Mesenteric fat pad (tissue), 1 donor: ENCODE results near the gene CELF6. TPM values are rescaled to one million over a fixed set of nuclear protein-coding genes. Genes with fewer than 3 reads are reported as not detected.
"Not testable (repeated sequence)": the region's sequence is repeated elsewhere in the genome, so short reads cannot be mapped to it uniquely, and the experiment has no call there.

ENCODE experiments used
- DNase-seq: peaks from one replicate; pipeline ENCODE4 v3.0.0-alpha.2; 2020; ENCODE audit warnings: low spot score
- total RNA-seq: library from RNA; stranded (reverse); fragmentation: NEBNext Ultra II Directional; extraction: Animal tissue kit (Norgen Biotek cat#: 25700); gene quantifications from one replicate; pipeline ENCODE4 v1.2.1, GENCODE V29; 2021
- donor health status: DM: yes; HTN: yes; CAD: no.

Gene CELF6
- total RNA-seq, 1 donor from 2014 or later, result 1.6 TPM

DNA sequence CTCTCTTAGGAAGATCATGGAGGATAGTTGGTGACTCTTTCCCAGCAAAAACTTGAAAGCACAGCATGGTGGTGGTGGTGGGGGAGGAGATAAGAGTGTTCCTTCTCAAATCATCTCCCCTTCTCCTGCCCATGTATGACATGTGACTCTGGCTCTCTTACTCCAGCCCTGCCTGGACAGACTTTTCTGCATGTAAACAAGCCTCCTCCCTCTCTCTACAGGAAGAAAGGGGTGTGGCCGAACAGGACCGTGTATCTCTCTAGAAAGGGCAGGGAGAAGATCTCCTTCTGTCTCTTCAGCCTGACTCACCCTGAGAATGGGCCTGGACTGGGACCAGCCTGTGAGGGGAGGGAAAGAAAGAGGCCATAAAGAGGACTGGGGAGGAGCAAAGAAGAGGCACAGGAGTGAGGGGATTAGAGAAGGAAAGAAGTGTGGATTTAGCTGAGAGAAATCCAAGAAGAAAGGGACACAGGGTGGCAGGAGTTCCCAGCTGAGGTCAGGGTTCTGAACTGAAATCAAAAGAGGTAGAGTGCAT, 1.5 kb downstream of the CELF6 start:
- DNase-seq, result no peak

DNA sequence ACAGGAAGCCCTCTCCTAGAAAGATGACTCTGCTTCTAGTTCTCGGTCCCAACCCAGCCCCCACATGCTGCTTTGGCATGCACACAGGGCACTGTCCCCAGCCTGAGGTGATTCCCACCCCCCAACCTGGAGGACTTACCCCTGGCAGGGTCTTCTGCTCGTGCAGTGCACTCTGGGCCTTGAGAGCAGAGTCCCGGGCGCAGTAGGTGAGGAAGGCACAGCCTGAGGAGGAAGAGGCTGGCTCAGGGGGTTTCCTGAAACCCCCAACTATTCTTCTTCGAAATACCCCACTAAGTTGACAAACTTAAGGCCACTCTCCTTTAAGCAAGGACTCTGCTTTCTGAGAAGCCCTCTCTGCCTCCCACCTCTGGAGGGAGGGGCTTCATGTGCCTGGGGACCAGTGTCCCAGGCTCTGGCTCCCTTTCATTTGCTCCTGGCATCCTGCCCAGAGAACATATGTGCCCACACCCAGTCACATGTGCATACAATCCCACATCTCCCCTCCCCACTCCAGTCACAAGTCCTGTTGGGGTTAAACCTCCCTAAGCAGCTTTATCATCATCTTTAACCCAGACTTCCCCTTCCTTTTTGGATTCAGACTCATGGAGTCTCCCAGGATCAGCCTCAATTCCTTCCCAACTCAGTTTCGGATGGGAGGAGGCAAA, 4.1 kb downstream of the CELF6 start:
- DNase-seq, result no peak

DNA sequence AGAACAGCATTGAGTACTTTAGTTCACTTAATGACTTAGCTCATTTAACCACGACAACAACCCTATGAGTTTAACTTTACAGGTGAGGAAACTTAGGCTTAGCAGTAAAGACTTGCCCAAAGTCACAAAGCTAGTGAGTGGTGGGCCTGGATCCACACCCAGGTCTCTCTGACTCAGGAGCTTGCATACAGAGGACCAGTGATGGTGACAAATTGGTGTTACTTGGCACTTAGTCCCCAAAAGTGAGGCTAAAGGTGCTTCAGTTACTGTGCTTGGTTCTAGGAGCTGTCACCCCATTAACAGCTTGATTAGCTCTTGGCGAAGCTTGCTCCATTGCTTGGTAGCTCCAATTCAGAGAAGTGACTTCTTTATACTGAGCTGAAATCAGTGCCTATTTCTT, 6.1 kb downstream of the CELF6 start:
- DNase-seq, result no peak

DNA sequence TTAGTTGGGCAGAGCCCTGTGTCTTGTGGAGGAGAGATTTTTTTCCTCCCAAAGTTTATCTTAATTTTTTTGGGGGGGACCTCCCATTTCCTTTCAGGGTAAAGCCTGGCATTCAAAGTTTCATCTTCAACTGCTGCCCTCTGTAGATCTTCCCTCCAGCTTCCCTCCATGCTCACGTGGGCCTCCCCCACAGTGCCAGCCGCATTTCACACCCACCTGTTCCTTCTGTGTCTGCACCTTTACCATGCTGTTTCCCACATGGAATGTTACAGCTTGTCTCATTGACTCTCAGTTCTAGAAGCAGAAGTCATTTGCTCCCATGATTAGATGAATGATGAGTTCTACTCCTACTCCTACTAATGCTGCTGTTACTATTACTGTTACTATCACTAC, 6.5 kb downstream of the CELF6 start:
- no peak for DNase-seq

DNA sequence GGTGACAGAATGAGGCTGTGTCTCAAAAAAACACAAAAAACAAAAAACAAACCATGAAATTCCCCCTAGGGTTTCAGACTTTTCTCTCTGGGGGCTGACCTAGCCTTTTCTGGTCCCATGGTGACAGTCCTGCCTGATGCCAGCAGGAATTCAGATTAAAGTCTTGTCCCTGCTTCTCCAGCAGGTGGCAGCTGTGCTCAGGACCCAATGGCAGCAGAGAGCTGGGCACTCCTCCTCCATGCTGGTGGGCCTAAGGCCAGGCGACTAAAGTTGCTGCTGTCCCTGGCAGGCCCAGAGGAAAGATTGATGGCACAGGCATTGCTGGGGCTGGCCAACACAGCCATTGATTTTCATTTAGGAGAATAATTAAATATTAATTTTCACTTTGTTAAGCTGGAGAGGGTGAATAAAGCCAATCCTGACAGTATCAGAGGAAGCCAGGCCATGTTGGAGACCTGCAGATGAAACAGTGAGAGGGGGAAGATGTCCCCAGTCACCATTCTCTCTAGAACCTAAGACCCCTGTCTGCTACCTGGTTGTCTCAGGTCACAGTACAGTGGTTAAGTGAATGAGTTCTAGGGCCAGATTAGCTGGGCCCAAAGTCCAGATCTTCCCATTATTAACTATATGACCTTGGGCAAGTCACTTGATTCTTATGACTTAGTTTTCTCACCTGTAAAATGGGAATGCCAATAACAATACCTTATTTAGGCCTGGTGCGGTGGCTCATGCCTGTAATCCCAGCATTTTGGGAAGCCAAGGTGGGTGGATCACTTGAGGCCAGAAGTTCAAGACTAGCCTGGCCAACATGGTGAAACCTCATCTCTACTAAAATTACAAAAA, 7.1 kb downstream of the CELF6 start:
- DNase-seq, result no peak

DNA sequence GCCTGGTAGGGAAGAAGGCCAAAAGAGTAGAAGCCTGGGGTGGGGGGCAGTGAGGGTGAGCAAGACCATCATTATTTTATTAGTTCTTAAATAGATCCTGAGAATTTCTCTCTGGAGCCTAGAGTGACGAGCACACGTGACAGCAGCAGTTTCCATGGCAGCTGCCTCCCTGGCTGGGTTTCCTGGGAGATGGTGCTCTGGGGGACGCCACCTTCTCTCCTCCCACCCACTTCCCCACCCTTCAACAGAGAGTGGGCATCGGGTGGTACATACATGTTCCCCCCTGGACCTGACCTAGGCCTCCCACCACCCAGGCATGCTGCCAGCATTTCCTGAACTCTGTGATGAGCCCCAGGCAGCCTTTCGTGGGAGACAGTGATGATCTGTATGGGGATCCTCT, 12.9 kb downstream of the CELF6 start:
- no peak for DNase-seq

DNA sequence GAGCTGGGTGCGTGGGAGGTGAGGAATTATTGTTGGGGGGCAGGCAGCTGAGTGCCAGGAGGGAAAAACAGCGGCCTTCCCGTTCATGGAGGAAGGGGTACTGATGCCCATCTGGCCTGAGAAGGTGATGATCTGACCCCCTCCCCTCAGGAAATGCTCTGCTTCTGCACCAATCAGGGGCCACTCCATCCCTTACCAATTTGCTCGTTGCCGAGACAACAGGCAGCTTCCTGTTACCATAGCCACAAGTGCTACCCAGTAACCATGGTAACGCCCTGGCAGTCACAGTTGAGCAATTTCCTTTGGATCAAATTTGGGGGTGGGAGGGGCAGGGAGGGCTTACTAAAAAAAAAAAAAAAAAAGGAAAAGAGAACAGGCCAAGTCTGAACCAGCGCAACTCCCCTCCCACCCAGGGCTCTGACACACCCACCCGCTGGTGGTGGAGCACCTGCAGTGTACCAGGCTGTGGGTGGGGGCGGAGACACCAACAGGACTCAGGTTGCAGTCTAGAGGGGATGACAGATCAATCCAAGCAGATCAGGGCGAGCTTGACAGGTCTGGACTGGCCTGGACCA, 13.7 kb downstream of the CELF6 start:
- DNase-seq, result no peak

DNA sequence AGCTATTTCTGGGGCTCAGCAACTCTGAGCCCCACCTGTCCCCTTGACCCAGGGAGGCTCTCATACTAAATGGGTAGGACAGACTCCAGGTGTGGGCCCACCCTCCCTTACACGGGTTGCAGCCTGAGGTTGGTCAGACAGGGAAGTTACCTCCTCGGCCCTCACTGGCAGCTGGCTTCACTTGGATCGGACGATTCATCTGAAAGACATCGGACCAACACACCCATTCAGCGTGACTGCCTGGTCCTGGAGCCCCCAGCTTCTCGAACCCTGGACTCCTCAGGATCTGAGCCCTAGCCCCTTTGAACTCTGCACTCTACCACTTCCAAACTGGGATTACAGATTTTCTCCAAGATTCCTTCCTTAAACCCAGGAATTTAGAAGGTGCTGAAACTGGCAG, 15.4 kb downstream of the CELF6 start:
- DNase-seq, result no peak

DNA sequence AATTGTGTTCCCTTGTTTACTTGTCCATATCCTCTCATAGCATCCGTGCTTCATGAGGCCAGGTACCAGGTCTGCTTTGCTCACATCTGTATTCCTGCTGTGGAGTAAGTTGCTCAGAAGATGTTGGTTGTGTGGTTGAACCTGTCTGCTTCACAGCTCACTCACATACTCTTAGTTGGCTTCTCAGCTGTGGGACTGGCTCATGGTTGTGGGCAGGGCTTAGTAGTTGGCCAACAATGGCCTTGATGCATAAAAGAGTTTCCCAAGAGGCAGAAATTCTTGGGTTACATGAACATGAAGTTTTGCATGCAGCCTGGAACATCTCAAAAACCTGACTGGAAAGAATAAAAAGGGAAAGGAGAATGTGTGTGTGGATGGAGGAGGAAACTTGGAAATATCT, 17.0 kb downstream of the CELF6 start:
- DNase-seq, result no peak

DNA sequence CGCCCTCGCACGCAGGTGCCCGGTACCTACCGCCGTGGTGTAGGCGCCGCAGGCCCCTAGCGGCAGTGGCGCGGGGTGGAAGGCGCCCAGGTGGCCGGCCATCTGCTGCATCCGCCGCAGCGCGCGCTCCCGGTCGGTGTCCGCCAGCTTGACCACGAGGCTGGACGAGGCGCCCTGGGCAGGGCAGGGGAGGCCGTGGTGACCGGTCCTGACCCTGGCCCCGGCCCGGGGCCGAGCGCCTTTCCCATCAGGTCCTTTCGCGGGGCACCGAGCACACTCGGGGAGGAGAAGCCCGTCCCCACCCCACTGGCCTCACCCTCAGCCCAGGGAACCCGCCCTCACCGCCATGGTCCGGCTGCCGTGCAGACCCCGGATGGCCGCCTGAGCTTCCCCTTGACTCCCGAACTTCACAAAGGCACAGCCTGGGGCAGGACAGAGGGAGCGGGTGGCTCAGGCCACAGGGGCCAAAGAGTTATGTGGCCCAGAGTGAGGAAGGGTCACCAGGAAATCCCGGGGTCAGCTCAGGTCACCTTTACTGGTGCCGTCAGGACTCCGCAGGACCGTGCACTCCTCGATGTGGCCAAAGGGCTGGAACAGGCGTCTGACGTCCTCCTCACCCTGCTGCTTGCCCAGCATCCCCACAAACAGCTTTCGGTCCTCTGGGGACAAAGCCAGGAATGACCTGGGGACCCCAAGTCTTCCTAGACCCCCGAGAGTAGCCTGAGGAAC, 30.2 kb downstream of the CELF6 start:
- no peak for DNase-seq

DNA sequence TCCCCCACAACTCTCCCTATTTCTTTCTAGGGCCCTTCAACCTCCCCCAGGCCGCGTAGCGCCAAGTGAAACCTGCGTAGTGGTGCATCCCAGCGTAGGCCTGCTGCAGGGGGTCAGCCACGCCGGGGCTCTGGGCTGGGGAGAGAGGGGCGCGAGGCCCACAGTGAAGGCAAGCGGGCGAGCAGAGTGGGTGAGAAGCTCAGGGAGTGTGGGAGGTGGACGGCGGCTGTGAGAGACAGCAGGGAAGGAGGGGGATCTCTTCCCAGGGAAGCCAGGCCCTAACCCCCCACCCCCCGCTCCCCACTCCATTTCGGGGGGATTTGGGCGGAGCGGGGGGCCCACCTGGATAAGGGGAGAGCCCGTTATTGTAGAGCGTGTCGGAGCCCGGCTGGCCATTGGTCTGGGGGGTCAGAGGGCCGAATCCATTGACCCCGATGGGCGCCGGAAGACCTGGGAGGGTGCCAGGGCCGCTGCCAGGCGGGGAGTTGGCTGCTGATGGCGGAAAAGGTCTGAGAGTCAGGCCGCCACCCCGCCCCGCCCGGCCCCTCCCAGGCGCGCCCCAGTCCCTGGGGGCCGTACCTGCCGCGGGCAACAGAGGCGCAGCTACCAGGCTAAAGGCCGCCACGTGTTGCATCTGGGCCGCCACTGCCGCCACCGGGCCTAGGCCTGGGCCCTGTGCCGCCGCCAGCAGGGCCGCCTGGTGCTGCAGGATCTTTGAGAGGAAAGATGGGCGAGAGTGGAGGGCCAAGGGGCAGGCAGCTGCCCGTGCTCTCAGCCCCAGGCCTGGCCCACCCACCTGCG, 31.0 kb downstream of the CELF6 start:
- no peak for DNase-seq

DNA sequence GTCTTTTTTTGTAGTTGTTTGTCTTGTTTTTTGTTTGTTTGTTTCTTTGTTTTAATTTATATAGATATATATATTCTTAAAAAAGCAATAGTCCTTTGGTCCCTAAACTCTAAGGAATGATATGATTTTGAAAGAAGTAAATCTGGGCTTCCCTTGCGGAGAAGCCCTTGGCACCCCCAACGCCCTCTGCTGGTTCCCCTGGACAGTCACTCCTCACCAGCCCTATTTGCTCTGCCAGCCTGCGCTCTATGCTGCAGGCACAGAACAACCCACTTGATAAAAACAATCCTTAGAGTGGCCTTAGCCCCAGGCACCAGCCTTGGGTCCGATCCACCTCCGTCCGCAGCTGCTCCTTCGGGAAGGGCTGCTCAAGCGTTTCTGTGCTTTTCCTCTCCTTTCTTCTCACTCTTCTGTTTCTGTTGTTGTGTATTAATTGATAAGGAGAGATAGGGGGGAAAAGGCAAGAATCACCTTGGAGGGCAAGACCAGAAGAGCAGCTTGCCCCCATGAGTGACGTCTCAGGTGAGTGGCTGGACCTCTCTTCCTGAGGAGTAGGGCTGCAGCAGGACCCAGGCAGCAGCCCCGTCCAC, 33.9 kb downstream of the CELF6 start:
- DNase-seq, result no peak

DNA sequence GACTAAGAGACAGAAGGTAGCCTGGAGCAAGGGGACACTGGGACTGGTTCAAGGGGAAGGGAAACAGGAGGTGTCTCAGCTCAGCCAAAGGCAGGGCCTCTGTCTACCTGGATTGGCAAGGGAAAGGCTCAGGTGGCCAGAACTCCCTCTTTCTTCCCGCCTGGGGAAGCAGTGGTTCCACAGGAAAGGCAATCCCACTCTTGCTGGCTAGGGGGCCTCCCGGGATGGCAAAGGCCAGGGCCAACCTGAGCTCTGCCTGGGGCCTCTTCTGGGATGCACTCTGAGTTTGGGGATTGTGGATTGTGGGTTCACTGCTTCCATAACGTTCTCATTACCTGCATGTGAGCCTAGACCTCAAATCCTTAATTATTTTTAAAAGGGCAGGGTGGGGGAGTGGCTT, 34.6 kb downstream of the CELF6 start:
- no peak for DNase-seq

DNA sequence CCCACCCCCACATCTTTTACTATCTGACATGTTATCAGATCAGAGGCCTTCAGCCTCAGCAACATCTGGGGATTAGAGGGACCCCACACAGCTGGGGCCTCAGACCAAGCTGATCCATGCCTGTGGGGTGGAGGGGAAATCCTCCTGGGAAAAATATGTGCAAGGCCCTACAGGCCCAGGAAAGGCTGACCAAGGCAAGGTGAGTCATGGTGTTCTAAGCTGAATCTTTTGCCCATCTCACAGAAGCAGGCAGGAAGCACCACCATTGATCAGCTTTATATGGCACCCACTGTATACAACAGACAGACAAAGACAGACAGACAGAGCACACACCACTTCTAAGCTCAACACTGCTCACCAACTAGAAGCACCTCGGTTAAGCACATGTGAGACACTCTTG, 35.2 kb downstream of the CELF6 start:
- no peak for DNase-seq

DNA sequence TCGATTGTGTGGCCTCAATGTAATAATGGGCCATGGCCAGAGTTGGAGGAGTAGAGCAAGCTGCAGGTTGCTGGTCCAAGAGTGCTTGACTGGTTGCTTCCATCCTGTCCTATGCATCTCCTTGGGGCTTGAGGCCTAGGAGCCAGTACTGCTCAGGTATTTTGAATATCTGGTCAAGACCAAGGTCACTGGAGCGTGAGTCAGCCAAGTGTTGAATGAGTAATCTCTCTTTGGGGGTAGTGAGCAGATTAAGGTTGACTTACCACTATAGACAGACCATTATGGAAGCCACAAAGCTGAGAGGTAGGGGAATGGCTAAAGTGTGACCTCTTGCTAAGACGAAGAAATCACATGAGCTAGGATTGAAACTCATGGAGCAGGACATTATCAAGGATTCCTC, 38.2 kb downstream of the CELF6 start:
- no peak for DNase-seq

DNA sequence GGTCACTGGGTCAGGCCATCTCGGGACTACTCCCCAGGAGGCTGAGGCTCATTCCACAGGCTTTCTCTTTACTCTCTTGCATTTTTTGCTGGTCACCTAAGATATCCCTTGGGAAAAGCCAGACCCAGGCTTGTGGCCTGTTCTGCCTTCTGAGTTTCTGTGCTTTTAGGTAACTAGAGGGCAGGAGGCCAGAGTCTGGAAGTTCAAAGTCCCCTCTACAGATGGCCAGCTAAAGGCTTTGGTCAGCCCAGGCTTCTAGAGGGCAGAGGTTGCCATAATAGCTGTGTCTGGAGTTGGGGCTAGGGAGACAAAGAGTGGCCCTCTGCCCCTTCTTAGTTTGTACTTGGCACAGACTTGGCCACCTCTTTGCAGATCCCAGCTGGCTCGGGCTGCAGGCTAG, 39.2 kb downstream of the CELF6 start:
- DNase-seq, result no peak

DNA sequence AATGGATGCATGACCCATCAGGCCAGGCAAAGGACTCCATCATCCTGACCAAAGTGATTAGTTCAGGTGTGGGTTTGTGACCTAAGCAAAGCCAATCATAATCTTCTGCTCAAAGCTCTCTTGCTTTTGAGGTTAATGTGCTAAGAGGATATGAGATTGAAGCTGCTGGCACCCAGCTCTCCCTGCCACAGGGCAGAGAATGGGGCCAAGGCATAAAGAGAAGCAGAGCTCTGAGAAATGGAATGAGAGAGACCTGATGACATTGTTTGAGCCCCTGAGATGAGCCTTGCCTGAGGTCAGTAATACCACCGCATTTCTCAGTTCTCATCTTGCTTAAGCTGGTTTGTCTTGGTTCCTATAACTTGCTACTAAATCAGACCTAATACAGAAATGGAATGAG, 41.2 kb downstream of the CELF6 start:
- DNase-seq, result no peak

DNA sequence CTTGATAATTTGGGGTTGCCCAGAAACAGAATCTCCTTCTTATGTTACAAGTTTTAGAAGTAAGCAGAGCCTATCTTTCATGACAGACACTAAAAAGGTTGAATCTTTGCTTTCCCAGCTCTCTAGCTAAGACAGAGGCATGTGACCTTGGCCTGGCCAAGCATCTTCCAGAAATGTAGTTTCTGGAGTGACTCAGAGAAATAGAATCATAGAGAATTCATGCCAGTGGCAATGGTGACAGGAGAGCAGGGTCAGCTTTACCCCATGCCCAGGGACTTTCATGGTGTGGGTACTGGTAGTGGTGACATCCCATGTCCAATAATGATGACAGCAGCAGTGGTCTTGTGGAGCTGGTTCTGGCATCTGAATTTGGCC, 43.6 kb downstream of the CELF6 start:
- DNase-seq, result no peak

DNA sequence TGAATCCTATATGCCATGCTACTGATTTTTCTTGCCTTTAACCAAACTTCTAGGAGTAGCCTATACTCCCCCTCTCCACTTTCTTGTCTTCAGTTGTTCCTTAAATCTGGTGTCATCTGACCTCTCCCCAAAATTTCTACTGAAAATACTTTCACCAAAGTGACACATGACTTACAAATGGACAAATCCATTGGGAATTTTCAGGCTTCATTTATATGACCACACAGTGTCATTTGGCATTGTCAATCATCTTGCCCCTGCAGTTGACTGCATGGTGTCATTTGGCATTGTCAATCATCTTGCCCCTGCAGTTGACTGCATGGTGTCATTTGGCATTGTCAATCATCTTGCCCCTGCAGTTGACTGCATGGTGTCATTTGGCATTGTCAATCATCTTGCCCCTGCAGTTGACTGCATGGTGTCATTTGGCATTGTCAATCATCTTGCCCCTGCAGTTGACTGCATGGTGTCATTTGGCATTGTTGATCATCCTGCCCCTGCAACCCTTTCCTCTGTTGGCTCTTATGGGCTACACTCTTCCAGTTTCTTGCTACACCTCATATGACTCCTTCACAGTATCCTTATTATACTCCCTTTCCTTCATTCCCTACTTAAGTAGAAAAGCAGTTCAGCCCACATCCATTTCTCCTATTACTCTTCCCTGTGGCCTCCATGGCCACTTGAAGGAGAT, 44.2 kb downstream of the CELF6 start:
- DNase-seq, result not testable (repeated sequence)

DNA sequence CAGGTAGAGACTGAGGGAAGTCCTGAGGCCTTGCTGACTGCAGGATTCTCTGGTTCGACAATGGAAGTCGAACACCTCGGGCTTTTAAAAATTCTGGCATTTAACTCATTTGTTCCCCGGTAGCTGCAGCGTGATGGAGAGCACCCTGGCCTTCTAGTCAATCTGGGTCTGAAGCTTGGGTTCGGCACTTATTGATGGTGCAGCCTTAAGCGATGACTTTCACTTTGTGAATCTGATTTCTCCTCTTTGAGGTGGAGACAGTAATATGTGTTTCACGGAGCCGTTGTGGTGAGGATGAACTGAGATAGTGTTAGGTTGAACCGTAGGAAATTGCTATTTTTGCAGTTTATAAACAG, 47.0 kb downstream of the CELF6 start:
- no peak for DNase-seq
